GM19239 (cell line): ENCODE measurements around the gene KIRREL3.

Experiments
- DNase-seq: peaks from one replicate; pipeline ENCODE4 v3.0.0; 2011; ENCODE audit warnings: low spot score; ENCODE audit not compliant: insufficient read length
- FAIRE-seq: peaks from 2 replicates; lab custom pipeline; 2011; peaks lifted over from hg19 to GRCh38; lab: Jason Lieb, UNC

The KIRREL3 gene

DNA sequence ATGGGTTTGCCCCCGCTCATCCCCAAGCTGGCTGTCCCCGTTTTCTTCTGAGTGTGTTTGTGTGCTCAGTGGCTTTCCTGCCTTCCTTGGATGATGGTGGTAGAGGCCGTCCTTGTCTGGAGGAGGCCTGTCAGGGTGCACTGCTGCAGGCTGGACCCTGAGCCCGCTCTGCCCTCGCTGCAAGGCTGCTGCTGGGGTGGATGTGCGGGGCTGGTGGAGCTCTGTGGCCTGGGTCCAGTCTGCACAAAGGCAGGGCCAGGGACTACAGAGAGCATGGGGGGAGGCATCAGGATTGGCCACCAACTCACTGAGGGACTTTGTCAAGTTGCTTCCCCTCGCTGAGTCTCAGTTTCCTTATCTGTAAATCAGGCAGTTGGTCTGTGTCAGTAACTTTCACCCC lies 275.0 kb downstream of the KIRREL3 start:
- no peak for FAIRE-seq
- no peak for DNase-seq

DNA sequence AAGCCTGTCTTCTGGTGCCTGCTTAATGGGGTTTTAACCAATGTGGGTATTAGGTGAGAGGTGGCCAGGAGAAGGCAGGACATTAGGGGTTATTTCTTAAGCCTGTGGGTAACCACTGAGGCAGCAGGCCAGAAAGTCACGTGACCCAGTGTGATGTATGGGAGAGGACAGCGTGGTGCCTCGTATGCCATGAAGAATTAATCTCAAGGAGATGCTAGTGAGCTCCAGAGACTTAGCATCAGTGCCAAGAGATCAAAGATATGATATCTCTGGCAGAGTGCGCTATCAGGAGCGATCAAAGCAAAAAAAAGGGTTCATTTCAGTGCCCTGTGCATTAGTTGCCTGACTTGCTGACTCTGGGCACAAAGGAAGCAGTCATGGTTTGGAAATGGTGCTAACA lies 275.5 kb downstream of the KIRREL3 start:
- FAIRE-seq (no peak), DNase-seq (no peak)

DNA sequence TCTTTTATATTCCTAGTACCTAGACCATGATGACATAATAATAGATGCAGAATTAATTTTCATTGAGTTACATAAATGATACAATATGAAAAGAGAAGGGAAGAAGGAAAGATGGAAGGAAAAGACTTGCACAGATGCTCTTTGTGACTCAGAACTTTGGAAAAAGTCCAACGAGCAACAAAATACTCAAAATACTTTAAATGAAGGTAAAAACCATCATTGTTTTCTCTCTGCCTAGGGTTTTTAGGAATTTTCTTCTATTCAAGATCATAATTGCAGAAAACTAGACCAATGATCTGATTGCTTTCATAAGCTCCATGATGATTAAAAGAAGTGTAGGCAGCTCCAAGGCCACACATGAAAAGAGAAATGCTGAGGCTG lies 276.9 kb downstream of the KIRREL3 start:
- no peak for FAIRE-seq

DNA sequence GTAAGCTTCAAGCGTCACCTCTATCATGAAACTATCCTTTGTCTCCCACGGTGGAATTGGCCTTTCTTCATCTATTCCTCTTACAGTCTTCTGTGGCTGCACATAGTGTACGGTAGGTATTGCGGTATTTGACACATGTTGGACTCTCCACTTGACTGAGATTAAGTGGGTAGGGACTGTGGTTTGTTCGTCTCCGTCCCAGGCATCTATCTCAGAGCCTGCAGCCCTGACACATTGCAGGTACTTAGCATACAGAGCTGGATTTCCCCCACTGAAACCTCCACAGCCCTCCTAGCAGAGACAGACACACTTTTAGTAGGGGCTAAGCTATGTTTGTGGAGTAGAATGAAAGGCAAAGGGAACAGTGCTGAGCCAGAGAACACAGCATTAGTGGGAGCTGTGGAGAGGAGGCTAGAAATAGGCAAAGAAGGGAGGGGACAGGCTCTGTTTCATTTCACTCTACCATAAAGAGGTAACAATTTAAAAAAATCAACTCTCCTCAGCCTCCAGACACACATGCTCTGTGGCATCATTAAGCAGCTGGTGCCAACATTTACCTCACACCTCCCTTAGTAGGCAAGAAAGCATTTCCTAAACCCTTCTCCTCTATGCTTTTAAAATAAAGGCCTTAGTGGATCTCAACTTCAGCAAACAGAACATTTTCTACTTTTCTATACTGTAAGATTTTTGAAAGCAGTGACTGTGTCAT lies 277.5 kb downstream of the KIRREL3 start:
- FAIRE-seq (no peak), DNase-seq (no peak)

More for the DNA sequence above, 276.9 kb downstream of the KIRREL3 start:
- no peak for DNase-seq

DNA sequence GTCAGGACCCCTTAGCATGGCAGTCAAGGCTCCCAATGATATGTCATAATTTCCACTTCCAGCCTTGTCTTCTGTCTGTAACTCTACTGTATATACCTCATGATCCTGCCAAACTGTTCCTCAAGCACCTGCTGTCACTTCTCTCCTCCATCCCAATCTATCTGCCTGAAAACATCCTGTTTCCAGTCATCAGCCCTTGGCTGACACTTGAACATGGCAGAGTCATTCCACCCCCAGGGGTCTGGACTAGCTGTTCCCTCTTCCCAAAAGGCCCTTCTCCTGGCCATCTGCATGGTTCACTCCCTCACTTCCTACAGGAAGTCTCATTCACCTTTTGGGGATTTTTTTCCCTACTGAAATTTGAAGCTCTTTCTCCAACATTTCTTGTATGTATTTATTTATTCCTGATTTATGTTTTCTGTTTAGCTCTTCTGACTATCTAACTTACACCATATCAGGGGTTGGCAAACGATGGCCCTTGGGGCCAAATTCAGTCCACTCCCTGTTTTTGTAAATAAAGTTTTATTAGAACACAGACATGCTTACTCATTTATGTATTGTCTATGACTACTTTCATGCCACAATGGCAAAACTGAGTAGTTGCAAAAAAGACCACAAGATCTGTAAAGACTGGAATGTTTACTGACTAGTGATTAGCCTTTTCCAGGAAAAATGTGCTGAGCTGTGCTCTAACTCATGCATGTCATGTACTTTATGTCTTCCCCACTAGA lies 278.4 kb downstream of the KIRREL3 start:
- no peak for DNase-seq
- no peak for FAIRE-seq

DNA sequence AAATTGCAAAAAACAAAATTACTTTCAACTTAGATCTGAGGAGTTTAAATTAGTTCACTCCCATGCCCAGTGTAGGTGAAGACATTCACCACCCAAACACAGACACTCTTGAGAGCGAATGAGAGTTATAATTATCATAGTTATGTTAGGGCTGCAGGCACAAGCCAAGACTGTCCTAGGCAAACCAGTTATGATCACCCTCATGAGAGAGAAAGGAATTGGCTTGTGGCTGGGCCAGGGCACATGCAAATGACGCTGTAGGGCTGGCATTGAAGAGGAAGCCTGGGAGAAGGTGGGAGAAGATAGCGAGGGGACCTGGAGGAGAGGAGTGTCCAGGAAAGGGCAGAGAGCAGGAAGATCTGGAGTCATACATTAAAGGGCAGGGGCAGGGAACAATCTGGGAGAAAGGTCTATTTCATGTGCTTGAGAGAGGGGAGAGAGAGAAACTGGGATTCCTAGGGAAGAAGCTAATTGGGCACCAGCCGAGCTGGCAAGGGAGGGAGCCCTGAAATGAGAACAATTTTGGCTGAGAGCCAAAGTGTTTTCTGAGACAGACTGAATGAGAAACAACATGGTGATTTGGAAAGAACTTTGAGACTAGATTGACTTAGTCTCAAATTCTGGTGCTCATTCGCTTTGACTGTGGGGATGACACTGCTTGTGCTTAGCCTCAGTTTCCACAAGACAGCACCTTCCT lies 279.9 kb downstream of the KIRREL3 start:
- no peak for DNase-seq
- no peak for FAIRE-seq

DNA sequence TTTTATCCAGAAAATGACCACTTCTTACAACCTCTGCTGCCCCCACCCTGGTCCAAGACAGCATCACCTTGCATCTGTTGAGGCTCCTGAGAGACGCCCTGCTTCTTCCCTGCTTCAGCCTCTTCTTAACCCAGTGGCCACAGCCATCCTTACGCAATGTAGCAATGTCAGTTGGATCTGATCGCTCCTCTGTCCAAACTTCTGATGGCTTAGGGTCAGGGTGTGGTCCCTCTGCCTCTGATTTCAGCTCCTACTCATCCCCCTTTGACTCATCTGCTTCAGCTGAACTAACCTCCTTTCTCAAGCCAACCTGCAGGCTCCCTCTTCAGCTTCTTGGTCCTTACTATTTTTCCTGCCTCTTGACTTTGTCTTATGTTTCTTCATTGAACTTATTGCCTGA lies 280.8 kb downstream of the KIRREL3 start:
- FAIRE-seq, result no peak
- no peak for DNase-seq

DNA sequence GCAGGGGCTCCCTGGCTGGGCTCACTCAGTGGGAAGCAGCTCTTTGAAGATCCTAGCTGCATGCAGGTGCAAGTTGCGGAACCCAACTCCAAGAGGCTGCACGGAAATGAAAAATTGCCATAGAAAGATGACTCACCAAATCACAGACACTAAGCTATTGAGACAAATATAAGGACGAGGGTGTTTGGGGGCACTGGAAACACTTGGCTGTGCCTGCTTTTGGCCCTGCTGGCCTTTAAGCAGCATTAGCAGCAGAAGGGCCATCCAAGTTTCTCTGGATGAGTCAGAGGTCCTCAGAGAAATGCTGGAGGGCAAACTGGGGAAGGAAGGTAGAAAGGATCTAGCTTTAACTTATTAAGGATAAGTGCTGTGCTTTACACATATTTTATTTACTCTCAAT lies 282.3 kb downstream of the KIRREL3 start:
- DNase-seq, result no peak
- FAIRE-seq, result no peak

DNA sequence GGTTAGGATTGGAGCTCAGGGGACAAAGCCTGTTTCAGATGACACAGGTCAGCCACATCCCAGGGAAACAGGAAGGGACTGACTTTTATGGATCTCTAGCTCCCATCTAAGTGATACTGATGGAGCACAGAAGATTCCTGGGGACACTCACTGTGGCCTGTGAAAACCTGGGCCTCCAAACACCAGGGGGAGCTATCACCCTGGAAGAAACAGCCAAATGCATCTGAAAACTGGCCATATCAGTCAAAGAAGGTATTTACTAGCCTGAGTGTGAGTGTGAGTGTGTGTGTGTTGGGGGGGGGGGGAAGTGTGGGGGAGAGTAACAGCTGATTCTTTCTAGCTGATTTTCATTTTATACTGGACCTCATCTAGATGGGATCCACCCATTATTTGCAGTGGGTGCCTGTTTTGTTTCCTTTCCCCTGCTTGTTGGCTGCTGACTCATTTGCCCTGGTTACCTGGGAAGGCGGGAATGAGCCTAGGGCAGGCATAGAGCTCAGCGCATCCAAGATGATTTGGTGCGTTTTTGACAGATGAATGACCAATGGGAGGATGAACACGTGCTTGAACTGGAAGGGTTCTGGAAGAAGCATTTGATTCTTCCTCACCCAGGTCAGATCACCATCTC lies 284.0 kb downstream of the KIRREL3 start:
- DNase-seq (peak; percentile 42), FAIRE-seq (no peak)

DNA sequence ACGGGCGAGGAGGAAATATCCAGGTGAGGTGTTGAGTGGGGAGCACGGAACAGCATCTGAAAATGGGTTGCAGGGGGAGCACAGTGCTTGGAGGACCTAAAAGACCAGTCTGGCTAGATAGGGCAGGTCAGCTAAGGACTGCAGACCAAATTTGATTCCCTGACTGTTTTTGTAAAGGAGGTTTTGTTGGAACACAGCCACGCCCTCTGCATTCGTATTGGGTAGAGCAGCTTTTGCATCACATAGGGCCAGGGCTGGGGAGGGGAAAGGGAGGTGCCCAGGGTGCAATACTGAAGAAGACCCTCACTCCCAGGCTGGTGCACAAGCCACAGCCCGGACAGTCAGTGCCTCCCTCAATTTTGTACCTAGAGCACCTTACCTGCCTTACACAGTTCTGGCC lies 286.8 kb downstream of the KIRREL3 start:
- DNase-seq (no peak), FAIRE-seq (no peak)

DNA sequence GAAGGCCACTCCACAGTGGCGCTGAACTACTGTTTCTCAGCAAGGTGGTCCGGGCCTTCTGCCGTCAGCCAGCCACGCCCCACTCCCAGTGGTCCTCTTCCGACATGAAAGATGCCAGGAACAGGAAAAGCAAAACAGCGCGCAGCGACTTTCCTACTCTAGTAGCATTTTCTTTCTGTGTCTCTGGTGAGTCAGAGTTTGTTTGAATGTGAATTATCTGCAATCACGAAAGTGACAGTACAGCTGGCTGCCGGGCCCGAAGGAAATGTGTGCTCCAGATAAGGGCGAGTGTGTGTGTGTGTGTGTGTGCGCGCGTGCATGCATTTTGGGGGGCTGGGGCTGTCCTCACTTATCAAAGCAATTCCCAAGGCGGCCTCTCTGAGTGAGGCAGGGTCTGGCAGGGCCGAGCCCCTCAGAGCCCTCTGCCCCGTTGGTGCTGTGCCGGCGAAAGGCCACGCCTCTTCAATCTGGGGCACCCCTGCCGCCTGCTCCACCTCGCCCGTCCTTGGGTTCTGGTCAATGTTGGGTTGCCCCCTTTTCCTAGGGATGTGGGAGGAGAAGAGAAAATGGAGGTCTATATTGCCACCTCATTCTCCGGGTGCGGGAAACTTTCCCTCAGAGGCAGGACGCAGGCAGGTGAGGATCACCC lies 288.5 kb downstream of the KIRREL3 start:
- DNase-seq (no peak), FAIRE-seq (no peak)

DNA sequence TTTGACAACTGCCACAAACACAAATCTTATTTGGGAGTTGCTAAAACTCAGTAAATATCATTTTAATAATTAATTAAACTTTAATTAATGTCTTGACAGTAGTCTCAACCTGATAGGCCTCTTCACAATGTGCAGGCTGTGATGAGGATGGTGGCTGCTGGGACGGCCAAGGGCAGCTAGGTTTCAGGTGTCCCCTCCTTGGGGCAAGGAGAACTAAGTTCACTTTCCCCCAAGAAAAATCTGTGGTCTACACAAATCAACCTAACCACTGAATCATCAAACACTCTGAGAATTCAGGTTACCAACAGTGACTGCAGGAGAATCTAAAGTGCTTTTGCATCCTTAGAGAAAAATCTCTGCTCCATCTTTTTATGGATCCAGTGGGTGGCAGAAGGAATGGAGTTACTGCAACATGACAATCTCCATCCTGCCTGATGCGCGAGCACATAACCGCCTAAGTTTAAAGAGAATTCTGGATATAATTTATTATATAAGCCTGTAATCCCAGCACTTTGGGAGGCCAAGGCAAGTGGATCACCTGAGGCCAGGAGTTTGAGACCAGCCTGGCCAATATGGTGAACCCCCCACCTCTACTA lies 289.7 kb downstream of the KIRREL3 start:
- DNase-seq, result no peak
- FAIRE-seq, result no peak

DNA sequence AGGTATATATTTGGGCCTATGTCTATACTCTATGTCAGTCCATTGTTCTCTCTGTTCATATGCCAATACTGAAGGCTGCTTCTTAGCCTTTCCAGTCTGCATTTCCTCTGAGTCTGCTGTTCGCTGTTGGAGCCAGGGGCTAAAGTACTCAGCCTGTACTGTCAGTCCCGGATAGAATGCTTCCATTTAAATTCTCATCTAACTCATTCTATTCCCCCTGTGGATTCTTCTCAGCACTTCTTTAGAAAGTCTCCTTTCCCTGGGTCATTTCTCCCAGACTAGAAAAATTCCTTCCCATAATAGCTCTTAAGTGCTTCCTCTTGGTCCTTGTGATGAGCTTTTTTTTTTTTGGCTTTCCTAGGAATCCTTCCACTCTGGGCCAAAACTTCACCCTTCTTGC lies 293.1 kb downstream of the KIRREL3 start:
- FAIRE-seq, result no peak
- no peak for DNase-seq

DNA sequence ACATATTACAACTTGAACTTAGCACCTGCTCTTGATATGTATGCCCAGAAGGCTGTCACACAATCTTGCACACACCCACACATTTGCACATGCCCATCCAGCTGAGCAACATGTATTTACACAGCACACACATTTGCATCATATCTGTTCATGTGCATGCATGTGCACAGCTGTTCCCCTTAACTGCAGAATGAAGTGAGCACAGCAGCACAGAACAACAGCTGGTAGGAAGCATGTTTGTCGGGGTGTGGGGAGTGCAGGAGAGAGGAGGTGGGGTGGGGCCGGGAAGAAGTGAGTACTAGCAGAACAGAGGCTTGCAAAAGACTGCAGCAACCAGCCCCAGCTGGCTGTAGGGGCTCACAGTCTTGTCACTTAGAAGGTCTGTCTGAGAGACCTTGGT lies 296.5 kb downstream of the KIRREL3 start:
- FAIRE-seq, result no peak
- DNase-seq, result no peak

DNA sequence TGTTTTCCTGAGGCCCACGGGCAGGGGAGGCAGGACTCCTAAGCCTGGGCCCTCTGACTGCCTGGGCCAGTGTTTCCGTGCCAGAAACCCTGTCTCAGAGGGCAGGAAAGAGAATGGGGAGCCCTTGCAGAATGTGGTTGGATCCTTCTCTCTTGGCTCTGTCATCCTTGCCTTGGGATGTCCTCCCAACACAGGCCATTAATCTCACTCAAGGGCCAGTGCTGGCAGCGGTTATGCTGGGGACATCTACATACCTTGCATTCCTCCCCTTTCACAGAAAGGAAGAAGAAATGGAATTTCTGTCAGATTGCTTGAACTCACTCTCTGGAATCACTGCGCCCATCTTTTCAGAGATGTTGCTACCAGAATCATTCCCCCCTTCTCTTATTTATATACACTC lies 296.9 kb downstream of the KIRREL3 start:
- FAIRE-seq (no peak), DNase-seq (no peak)

DNA sequence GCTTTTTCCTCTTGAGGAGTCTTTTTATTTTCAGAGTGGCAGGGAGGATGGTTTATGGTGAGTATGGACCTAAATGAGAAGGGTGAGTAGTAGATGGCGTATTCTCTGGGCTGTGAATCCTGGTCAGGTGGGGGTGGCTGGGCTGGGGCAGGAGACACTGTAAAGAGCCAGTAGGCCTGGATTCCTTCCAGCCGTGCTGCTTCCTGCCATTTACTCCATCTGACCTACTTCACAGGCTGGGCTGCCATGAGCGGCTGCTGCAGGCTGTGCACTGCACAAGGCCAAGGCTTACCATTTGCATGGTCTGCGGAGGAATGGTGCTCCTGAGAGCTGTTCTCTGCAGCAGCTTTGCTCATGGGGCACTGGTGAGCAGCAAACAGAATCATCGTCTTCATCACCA lies 297.6 kb downstream of the KIRREL3 start:
- no peak for FAIRE-seq
- no peak for DNase-seq

DNA sequence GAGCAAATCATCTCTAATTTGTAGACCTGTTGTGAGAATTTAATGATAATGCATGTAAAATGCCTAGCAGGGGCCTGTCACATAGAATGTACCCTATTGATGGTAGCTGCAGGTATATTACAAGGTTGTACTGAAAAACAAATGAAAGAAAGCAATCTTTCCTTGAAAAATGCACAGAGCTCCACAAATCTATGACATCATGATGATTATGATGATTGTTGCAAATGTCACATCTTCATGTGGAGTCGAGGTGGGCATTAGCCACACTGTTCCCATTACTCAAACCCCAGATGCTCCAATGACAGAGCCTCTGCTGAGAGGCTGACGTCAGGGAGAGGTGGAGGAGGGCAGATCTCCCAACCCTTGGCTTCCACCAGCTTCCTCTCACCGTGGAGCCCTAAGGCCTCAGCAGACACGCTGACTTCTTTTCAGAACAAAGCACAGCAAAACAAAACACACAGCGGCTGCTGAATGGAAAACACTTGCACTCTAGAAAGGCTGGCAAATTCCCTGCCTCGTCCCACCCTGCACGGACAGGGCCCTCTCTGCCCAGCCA lies 298.3 kb downstream of the KIRREL3 start:
- FAIRE-seq, result no peak
- DNase-seq, result no peak

DNA sequence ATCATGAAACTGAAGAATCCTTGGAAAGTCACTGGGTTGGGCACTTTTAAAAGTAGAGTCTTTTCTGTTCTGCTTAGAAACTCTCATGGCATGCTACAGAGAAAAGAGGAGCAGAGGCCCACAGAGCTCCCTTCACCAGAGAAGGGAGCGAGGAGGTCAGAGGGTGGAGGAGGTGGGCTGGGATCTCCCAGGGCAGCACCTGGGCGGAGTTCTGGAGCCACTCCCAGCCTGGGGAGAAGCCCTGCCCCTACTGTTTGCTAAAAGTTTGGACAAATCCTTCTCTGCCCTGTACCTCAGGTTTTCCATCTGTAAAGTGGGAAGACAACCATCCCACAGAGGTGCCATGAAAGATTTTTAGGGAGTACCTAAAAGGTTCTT lies 299.1 kb downstream of the KIRREL3 start:
- FAIRE-seq (no peak), DNase-seq (no peak)

DNA sequence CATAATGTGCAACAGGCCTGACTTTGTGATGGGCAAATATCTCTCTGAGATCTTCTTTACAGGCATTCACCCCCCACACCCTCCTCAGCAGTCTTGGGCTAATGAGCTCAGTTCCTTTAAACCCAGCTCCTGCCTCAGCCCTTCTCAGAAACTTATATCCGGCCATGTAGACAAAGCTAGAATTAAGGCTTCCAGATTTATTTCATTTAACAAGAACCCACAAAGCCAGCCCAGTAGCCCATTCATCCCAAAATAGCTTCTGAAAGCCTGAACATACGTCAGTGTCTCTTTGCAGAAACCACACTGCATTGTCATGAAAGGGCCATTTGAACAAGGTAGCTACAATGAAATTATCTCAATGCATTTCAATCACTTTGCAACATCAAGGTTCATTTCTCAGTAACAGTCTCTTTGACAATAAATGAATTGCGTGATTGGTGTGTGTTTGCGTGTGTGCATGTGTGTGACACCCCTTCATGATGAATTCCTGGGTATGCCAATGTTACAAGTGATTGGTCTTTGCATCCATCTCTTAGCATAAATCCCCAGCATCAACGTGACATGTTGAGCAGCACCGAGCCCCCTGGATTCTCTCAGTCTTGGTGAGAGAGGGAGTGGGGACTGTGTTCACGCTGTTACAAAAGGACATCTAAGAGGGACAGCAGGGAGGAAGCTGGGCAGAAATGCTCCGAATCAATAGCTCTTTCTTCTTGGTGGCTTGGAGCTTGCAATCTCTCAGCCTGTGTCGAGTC lies 299.6 kb downstream of the KIRREL3 start:
- peak; percentile 56 for FAIRE-seq

More for the DNA sequence above, 299.6 kb downstream of the KIRREL3 start:
- no peak for DNase-seq
